SKM-1 treated with dmso at 0.1 percent for 144 hours (cell line): ENCODE measurements around the gene NDUFAF2.
A peak's percentile ranks its signal among the peaks of the same experiment; 100 is the strongest.

ENCODE experiments used
- DNase-seq: peaks from one replicate; lab custom pipeline; 2025; ENCODE audit not compliant: unreplicated experiment; lab: John Stamatoyannopoulos, UW

NDUFAF2 gene

DNA sequence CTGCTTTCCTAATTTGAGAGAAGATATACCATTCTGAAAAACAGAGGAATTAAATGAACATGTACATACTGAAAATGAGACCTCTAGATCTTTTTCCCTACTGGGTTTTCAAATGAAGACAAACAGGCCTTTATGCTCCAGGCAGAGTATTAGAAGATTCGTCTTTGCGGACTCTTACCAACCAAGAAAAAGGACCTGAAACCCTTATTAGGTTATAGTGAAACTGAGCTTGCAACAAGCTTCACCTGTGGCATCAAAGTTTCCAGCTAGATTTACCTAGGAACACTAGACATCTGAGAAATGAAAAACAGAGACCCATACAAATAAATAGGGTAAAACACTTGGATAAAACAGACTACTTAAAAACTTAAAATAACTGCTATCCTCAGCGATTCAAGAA is 171.0 kb downstream of the NDUFAF2 start:
- DNase-seq = no peak

DNA sequence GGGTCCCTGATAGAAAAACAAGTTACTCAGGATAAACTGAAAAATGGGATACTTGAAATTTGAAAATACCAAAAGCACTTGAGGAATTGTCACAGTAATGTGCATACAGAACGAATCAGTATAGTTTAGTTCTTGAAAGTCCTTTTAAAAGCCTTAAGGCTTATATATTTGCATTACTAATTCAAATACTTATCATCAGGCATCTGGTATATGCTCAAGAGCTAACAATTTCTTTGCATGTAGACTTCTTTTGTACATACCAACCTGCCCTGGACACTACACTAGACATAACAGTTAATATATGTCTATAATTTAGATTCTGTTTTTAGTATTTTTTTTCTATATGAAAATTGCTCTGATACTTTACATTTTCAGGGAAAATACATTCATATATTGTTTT is 174.1 kb downstream of the NDUFAF2 start:
- DNase-seq = no peak

DNA sequence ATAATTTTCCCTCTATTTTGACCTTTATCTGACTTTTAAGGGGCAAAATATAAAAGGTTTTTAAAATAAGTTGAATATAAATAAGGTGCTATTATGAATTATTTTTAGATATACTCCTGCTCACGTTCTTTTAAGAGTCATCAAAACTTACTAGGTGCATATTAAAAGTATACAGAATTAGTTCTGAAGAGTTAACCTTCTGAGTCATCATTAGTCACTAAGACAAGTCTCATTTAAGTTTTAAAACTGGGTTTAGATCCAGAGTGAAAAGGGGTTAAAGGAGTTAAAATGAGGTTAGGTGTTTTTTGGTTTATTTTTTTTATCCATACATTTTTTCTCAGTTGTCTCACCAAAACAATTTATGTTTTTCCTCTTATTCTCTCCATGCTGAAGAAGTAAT is 175.5 kb downstream of the NDUFAF2 start:
- DNase-seq = no peak

DNA sequence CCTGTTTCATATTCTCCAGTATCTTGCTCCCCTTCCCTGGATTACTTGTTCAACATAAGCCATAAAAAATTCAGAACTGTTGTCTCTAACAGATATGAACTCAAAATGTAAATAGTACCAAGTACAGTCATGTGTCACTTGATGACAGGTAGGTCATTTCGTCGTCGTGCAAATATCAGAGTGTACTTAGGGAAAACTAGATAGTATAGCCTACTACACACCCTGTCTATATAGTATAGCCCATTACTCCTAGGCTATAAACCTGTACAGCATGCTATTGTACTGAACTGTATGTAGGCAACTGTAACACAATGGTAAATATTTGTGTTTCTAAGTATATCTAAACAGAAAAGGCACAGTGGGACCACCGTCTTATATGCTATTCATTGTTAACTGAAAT is 178.1 kb downstream of the NDUFAF2 start:
- no peak for DNase-seq

DNA sequence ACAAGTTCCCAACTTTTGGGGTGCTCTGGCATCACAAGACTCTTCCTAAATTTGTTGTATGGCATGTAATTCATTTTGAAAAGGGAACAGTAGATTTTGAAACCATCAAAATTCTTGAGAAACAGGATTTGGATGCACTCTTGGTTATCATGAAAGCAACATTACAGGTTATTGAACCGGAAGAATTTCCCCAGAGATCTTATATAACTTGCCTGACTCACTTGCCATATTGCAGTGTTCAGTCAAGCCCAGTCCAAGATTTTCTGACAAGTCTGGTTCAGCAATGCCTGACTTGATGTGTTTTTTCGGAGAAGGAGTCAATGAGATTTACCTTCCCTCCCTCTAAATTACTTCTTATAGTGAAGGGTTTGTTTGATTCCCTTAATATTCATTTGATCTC is 185.3 kb downstream of the NDUFAF2 start:
- DNase-seq = no peak

DNA sequence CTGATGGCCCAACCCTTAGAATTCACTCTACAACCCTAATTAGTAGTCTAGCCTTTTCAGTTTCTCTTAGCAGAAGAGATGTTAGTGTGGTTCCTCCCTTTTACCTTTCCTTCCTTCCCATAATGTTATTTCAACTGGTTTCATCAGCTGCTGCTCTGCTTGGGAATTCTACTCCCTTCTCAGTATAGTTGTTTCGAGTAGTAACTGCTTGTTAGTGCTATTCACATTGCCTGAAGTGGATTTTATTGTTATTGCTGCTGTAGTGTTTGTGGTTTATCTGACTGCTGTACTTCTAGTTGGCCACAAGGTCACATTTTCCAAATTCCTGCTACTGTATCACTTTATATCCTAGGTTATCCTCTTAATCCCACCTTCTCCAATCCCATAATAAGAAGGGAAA is 187.6 kb downstream of the NDUFAF2 start:
- no peak for DNase-seq

DNA sequence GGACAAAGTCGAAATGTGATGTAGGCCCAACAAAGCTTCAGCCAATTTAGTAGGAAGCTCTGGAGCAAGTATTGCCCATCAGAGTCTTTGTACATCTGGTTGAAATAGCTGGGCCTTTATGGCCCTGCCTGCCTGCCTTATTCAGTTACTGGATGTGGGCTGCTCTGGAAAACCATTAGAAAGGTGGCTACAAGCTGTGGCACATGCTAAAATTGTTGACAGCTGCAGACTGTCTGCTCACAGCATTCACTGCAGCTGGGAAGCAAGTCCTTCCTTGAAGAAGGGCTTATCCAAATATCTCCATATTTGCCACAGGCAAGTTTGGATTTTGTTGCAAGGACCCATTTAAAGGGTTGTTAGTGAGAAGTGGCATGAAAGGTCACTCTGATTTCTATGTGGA is 192.8 kb downstream of the NDUFAF2 start:
- DNase-seq = no peak

DNA sequence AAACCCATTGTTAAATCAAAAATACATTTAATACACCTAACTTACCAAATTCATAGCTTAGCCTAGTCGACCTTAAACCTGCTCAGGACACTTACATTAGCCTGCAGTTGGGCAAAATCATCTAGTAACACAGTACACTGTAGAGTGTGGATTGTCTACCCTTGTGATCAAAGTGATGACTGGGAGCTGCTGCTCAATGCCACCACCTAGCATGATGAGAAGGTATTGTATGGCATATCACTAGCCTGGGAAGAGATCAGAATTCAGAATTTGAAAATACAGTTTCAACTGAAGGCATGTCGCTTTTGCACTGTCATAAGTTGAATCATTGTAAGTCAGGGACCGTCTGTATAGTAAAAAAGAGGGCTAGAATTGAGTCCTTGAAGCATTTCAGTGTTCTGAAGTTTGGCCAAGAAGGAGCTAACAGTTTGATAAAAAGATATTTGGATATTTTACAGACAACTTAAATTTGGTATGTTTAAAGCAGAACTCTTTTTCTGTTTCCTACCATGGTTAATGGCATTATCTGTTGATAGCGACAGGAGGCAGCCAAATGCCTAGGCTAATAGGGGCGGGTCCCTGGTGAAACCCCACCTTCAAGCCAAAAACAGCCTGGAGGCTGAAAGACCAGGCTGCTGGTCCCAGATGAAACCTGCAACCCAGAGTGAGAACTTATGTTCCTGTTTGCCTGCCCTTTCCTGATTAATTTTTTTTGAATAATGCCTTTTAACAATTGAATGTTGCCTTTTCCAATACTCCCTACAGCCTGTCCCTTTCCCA is 194.3 kb downstream of the NDUFAF2 start:
- no peak for DNase-seq

DNA sequence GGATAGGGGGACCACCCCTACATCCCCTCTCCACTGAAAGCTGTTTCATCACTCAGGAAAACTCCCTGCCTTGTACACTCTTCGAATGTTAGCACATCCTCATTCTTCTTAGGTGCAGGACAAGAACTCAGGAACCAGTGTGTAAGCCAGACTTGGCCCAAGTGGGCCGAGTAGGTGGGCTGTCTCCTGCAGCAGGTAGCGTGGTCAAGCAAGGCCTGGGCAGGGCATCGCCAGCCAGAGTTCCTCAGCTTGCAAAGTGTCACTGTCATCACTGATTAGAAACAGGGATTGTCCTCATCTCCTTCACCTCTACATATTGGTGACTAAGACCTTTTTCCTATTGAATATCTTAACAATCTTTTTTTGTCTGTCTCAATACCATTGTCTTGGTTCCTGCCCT is 194.9 kb downstream of the NDUFAF2 start:
- DNase-seq = no peak

DNA sequence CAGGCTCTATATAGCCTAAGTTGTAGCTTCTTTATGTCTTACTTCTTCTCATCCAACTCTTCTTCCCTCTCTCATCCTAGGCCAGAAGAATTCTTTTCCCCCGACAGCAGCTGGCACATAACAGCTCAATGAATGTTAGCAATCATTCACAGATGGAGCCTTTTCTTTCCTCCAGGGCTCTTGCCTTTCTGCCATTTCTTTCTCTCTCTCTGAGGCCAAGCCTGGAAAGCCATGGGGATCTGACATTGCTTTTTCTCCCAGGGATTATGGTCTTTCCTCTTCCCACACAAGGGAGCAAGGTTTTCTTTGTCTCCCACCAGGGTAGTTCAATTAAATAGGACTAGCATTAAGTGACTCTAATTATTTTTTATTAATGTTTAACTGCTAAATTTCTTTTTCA is 196.8 kb downstream of the NDUFAF2 start:
- no peak for DNase-seq

DNA sequence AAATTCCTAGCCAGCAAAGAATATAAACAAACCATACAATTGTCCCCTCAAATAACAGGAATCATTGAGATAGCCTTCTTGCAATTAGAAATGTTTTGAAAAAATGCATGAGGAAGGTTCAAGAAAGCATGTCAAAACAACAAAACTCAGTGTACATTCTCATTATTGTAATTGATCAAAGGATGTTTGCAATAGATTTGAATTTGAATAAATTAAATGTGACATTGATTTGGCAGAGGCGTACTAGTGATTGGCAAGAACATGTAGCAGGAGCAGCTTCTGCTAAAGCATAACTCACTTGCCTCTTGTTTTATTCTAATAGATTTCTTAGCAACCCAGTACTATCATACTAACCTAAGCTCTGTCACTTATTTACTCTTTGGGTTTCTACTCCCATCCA is 197.4 kb downstream of the NDUFAF2 start:
- no peak for DNase-seq

DNA sequence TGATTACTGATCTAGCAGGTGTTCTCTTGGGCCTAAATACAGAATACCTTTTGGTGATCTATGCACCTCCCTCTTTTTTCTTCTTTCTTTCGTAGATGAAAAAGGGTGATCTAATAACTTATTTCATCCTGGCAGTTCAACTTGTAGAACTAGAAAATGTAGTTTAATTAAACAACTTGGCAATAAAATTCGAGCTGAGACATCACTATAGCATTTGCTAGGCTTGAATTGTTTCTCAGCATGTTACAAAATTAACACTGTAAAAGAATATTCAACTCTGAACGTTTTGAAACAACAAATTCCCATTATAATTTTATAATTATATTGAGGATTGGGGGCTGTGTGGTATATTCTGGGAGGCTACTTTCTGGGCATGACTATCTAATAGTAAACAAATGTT is 197.8 kb downstream of the NDUFAF2 start:
- DNase-seq = no peak

DNA sequence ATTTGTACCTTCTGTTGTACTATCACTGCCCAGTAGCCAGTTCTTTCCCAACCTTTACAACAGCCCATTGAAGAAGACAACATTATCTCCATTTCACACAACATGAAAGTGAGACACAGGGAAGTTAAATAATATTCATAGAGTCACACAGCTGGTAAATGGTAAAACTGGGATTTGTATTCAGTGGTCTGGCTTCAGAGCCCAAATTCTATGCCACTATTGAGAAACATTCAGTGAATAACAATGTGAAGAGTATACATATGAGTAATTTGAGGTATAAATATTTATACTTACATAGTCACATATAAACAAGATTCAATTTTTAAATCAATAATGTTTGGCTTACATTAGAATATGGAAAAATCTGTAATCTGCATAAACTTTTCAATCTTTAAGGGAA is 203.5 kb downstream of the NDUFAF2 start:
- no peak for DNase-seq

DNA sequence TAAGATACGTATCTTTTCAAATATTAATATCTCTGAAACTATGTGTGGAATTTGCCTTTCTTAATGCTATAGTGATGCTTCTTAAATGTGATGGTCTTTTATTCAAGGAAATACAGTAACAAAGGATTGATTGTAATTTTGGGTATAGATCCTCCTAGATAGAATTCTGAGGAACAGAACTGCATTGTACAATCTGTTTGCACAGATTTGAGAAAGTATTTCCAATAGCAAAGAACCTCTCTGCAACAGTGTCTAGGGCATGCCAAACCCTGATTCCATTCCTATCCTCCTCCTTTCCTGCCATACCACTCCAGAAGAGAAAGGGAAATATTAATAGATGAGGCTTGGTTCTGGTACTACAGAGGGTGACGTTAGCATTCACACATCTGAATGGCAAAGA is 206.9 kb downstream of the NDUFAF2 start:
- DNase-seq = no peak

DNA sequence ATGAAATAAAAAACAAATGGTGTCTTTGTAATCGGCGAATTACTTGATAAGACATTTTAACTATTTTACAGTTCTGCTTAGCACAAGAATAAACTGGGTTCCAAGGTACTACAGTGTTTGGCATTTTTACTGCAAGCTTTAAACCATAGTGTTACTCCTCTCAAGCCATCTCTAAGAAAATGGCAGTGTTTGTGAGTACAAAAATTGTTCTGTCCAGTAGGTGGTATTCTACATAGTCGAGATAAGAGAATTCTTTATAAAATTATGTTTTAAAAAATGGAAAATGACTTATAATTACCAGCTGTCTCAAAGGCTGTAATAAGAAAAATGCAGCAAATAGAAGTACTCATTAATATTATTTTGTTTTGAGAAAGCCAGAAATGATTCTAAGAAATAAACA is 214.1 kb downstream of the NDUFAF2 start:
- no peak for DNase-seq

DNA sequence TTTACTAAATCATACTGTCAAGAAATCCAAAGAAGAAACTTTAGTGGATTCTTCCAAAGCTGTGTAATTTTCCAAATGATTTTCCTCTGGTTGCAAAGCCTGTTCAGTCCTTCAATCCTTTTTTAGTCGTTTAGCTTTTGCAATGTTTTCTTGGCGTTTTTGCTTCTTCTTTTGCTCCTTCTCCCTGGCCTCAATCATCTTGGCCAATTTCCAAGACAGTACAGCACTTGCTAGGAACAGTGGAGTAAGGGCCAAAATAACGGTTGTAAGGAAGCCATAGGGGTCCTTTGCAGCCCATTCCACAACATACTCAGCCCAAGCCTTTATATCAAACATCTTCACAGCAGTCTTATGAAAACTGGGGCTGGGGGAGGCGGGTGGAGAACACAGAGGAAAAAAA is 214.8 kb downstream of the NDUFAF2 start:
- peak; percentile 37 for DNase-seq

DNA sequence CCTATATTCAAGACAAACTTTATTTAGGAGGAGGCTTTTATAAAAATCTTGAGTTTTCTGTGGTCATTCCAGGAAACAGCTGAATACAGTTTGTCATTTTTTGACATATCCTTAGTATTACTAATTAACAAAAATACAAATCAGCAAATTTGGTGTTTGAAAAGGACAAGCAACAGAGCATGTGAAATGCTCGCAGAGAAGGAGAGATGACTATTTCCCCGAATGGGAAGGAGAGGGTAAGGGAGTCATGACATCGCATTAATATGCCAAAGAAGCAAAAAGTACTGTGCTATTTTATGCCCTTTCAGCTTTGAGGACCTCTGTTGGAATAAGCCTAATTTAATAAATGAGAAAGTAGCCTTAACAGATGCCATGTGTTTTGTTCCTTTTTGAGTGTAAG is 215.5 kb downstream of the NDUFAF2 start:
- no peak for DNase-seq

DNA sequence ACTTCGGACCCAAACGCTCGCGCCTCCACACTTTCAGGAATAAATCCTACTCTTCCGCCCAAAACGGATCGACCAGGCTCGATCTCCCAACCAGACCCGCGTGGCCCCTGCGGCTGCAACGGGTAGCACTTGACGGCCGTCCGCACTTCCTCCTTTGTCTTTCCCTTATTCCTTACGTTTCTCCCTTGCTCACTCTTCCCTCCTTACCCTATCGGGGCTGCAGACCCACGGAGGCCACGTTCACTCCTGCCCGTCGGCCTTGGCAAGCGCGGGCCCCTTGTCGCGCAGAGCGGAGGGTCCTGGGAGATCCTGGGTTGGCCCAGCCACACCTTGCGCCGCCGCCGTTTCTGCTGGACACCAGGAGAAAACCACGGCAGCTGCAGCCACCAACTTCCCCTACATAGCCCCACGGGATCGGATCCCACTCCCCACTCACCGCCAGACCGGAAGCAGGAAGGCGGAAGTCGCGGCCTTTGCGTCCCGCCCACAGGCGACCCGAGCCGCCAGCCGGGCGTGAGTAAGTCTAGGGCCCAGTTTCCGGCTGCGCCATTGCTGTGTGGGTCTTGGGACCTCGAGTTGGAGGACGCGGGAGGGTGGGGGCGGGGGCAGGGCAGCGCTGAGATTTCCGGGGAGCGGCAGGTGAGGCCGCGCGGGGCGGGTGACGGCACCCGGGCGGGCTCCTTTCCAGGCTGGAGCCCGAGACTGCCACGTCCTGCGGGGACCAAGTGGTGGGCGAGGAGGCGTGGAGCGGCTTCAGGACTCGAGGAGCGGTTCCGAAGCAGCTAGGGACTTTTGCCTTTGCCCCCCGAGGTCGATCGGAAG is 217.2 kb downstream of the NDUFAF2 start, which contains the start of gene SMIM15:
Gene SMIM15, minus strand, starts transcription at position 459 of the 822 bp plus-strand sequence. CDS start 2,297 bp downstream, outside the sequence.
- DNase-seq = peak; percentile 90

DNA sequence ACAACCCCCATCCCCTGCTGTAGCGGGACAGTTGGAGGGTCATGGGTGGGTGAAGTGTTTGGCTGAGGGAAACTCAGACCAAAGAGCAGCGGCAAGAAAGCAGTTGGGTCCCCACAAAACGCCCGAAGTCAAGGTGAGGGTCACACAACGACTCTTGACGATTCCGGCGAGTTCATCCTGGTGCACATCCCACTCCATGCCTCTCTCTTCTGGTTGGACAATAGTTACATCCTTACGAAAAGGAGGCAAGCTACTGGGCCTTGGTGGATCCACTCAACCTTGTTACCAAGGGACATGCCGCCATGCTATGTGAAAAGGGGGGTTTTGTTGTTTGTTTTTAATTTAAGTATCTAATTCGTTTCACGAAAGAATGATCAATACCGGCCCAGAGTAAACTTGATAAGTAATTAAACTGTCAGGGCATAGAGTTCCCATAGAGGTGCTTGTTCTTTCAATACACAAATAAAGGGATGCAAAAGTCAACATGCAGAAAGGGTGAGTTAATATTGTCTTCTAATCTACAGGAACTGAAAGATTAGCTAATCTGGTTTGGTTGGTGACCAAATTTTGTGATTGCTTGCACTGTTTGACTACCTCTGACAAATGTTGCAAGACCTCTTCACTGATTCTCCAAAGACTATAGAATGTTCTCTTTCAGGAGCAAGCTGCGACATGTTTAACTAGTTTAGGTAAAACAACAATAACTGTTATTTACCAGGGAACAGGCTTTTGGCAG is 218.0 kb downstream of the NDUFAF2 start:
- DNase-seq = no peak

DNA sequence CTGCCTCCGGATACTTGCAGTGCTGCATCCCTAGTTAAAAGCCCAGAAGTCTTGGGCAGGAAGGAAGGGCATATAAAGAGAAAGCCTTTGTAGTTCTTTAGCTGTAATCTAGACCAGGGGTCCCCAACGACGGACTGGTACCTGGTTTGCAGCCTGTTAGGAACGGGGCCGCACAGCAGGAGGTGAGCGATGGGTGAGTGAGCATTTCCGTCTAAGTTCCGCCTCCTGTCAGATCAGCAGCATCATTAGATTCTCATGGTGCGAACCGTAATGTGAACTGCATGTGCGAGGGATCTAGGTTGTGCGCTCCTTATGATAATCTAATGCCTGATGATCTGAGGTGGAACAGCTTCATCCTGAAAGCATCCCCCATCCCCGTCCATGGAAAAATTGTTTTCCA is 218.9 kb downstream of the NDUFAF2 start:
- no peak for DNase-seq

DNA sequence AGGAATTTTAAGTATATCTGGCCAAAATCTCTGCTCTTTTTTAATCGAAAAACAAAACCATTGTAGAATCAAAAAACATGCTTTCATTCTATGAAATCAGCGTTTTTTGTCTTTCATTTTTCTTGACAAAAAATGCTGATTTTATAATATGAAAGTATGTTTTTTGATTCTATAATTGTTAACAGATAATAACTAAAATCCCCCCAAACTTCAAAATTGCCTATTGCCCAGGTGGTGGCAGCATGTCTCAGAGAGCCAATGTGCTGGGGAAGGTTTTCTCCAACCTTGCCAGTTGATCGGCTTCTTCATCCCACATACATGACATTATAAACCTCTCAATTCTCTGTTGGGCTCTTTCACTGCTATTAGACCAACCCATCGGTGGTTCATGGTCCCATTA is 222.4 kb downstream of the NDUFAF2 start:
- DNase-seq = no peak

DNA sequence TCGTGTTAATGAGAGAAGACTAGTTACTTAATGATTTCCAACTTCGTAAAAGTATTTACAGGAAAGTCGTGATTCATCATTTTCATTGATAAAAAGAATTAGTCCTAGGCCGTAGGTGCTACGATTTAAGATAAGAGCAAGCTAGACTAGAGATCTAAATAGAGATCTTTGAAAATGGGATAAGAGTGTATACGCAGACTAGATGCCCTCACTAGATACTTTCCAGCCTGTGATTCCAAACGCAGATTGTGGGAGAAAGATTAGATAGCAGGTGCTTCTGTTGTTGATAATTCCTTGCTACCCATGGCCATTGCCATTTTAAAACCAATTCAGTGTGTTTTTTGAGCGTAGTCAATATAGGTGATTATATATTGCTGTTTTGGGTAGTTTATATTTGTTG is 223.9 kb downstream of the NDUFAF2 start:
- no peak for DNase-seq
